HUDEP-2 (cell line): Measurements from ENCODE around the gene HTRA1.
A peak's percentile ranks its signal among the peaks of the same experiment; 100 is the strongest.

Experiments used
- DNase-seq, 76 experiments: peaks; one replicate each; lab custom pipeline; 2025; ENCODE audit not compliant: unreplicated experiment in 76 of 76; lab: John Stamatoyannopoulos, UW

Gene HTRA1

GRCh38 chr10:122550427-122550826, 89.1 kb downstream of the HTRA1 start:
- DNase-seq: no peak

- no peak for DNase-seq
These were observed 89.6 kb downstream of the HTRA1 start for GRCh38 chr10:122550983-122551382.

- no peak for DNase-seq
These were observed 90.1 kb downstream of the HTRA1 start for GRCh38 chr10:122551450-122551849.

GRCh38 chr10:122553341-122553740, 92.0 kb downstream of the HTRA1 start:
- DNase-seq: no peak

- peak in 1 of 76 experiments; percentile 8 for DNase-seq
These were observed 93.0 kb downstream of the HTRA1 start for GRCh38 chr10:122554131-122555036.

- no peak for DNase-seq
These were observed 94.1 kb downstream of the HTRA1 start for GRCh38 chr10:122555442-122555841.

GRCh38 chr10:122557516-122557915, 96.2 kb downstream of the HTRA1 start:
- no peak for DNase-seq

- DNase-seq: no peak
These were observed 97.1 kb downstream of the HTRA1 start for GRCh38 chr10:122558452-122558851.

GRCh38 chr10:122559228-122559627, 97.9 kb downstream of the HTRA1 start:
- DNase-seq: no peak

GRCh38 chr10:122560279-122560804, 99.0 kb downstream of the HTRA1 start, which contains the start of gene DMBT1:
Gene DMBT1, plus strand, starts transcription at chr10:122560754. Its CDS starts 17 bp downstream, at chr10:122560771.
- DNase-seq: no peak

- no peak for DNase-seq
These were observed 99.9 kb downstream of the HTRA1 start for GRCh38 chr10:122561212-122561611.

GRCh38 chr10:122561792-122562191, 100.4 kb downstream of the HTRA1 start:
- no peak for DNase-seq
